Pancreas (tissue), 10 donors: ENCODE data around the gene UIMC1. TPM values are rescaled to one million over a fixed set of nuclear protein-coding genes. Genes with fewer than 3 reads are reported as not detected.

ENCODE experiments used
- ATAC-seq, 4 donors: fragments of 200-7000 bp; cut with Tn5 transposase; one replicate each; pipeline versions ENCODE4 v1.8.0 to v1.9.1; 2020; ENCODE audit warnings: mild to moderate bottlenecking in 4 of 4, moderate library complexity in 4 of 4
- DNase-seq, 6 donors: peaks; one replicate each; pipeline ENCODE4 v3.0.0-alpha.2; 2020
- FAIRE-seq: peaks from 2 replicates; lab custom pipeline; 2012; peaks lifted over from hg19 to GRCh38; lab: Jason Lieb, UNC
- H3K27ac ChIP-seq, 4 donors: fragments of 200-600 bp; sonication (generic); 1 replicate in 3 of 4; 2 replicates in 1 of 4; pipeline versions ENCODE4 v1.5.0 to v1.8.0; 2020
- H3K27me3 ChIP-seq, 4 donors: fragments of 200-600 bp; one replicate each; pipeline ENCODE4 v1.8.0; 2021
- H3K36me3 ChIP-seq, 3 donors: fragments of 200-600 bp; sonication (generic) in 1 of 3; one replicate each; pipeline versions ENCODE4 v1.5.0 to v1.8.0; 2020 to 2021
- H3K4me1 ChIP-seq, 3 donors: fragments of 200-600 bp; one replicate each; pipeline ENCODE4 v1.8.0; 2021
- H3K4me3 ChIP-seq, 4 donors: fragments of 200-600 bp; sonication (generic) in 2 of 4; one replicate each; pipeline versions ENCODE4 v1.5.0 to v1.8.0; 2020 to 2021
- H3K9me3 ChIP-seq, 4 donors: fragments of 200-600 bp; one replicate each; pipeline ENCODE4 v1.8.0; 2021
- WGBS, 2 donors: extraction: QIAGEN DNeasy Blood & Tissue Kit; methylation state at CpG; one replicate each; pipeline ENCODE4 v1.1.7; 2013; 5-methylcytosine and 5-hydroxymethylcytosine counted together
- intact Hi-C, 3 donors: fragments of 100-400 bp; cut with DNase I; formaldehyde crosslinking; loops; one replicate each; pipeline versions ENCODE4 v1.11.1 to v1.14.2; 2022
- polyA plus RNA-seq, 2 donors: library from polyadenylated mRNA; stranded (reverse); fragments of 200-250 nt; gene quantifications; one replicate each; pipeline ENCODE4 v1.2.3, GENCODE V29; 2013
- total RNA-seq, 6 donors: library from RNA; stranded (reverse); fragmentation: NEBNext Ultra II Directional in 4 of 6; extraction: Animal tissue kit (Norgen Biotek cat#: 25700) in 4 of 6; gene quantifications; one replicate each; pipeline versions ENCODE4 v1.2.1 to v1.2.4, GENCODE V29; 2021 to 2023
- TF ChIP-seq, protein P1 (sequence below), 4 donors: fragments of 200-600 bp; sonication (generic) in 3 of 4; IDR thresholded peaks; one replicate each; pipeline versions ENCODE4 v1.5.0 to v1.8.0; 2021; ENCODE audit warnings: antibody characterized with exemption in 4 of 4
- donor health status: healthy with polysubstance abuse.
- donor health status: DM: no; HTN: no; CAD: no; lungs with moderate emphysema.
- donor health status: DM: no; HTN: no; CAD: no.
- donor health status: control.
- donor health status: control.
- donor health status: Bipolar disorder and iron deficiency.
- donor health status: DM: yes; HTN: yes; CAD: no.
- donor health status: DM: no; HTN: no; CAD: no.
- donor health status: DM: no; HTN: no; CAD: no.
- donor health status: DM: yes; HTN: yes; CAD: no.

The UIMC1 gene
- total and polyA plus RNA-seq, 8 donors, result 19.9 to 29.5 (median 23.0) TPM

DNA sequence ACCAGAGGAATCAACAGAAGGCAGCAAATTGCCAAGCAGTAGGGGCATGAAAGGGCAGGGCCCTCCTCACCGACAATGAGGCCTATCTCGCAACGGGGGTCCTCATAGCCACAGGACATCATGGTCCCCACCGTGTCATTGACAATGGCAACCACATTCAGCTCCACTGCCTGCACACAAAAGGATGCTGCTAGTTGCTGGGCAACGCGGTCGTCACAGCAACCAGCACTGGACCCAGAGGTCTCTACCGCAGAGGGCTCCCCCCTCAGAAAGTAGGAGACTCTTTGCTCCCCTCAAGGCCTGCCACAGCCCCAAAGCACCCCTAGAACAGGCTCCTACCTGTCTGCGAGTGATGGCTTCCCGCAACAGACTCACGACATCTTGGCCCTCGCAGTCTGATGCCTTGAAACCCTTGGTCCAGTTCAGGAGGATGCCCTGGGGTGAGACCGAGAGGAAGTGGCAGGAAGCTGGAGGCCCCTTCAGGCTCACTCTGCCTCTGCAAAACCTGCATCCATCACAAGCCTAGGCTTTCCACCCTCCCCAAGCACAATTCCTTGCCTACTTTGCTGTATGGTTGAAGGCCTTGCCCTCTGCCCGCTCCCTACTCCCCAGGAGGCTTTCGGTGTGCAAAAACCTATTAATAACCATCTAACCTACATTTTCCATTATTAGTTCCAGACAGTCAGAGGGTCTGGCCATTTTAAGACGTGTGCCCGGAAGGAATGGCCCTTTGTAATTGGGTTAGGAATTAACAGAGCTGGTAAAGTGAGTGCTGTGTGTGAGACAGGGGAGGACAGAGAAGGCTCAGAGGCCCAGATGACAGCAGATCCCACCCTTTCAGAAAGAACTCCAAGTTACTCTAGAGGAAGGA lies 122.6 kb downstream of the UIMC1 start:
- TF ChIP-seq, protein P1, sequence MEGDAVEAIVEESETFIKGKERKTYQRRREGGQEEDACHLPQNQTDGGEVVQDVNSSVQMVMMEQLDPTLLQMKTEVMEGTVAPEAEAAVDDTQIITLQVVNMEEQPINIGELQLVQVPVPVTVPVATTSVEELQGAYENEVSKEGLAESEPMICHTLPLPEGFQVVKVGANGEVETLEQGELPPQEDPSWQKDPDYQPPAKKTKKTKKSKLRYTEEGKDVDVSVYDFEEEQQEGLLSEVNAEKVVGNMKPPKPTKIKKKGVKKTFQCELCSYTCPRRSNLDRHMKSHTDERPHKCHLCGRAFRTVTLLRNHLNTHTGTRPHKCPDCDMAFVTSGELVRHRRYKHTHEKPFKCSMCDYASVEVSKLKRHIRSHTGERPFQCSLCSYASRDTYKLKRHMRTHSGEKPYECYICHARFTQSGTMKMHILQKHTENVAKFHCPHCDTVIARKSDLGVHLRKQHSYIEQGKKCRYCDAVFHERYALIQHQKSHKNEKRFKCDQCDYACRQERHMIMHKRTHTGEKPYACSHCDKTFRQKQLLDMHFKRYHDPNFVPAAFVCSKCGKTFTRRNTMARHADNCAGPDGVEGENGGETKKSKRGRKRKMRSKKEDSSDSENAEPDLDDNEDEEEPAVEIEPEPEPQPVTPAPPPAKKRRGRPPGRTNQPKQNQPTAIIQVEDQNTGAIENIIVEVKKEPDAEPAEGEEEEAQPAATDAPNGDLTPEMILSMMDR (IDR thresholded peaks at IDR 0.05), result no peak
- H3K4me3 ChIP-seq, result no peak overlapping the region
- no peaks in the 10 kb centered on the region for H3K4me1 ChIP-seq
- intact Hi-C loops, result no loop called here
- WGBS, 2 donors, result 79 to 85% methylated on average over 17 of the region's 17 CpGs
- H3K27me3 ChIP-seq, result no peaks in the 10 kb centered on the region
- DNase-seq (no peak), FAIRE-seq (no peak), ATAC-seq (no peak)
- no peaks in the 10 kb centered on the region for H3K9me3 ChIP-seq
- no peaks in the 10 kb centered on the region for H3K36me3 ChIP-seq
- H3K27ac ChIP-seq, result no peak overlapping the region

DNA sequence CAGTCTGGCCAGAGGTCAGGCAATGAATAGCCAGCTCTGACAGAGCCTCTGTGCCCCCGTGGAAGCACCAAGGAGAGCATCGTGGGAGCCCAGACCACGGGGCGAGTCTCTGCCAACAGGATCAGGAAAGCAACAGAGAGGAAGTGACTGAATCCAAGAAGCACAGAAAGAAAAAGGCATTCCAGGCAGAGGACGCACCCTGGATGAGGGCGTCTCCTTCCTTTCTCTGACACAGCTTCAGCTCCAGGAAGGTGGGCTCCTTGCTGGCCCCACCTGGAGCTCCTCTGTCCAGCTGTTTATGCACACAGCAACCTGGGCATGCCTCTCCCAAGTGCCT lies 124.0 kb downstream of the UIMC1 start:
- intact Hi-C loops, result no loop called here
- 54 to 56% methylated on average over 6 of the region's 6 CpGs for WGBS, 2 donors
- no peak for ATAC-seq
- H3K27me3 ChIP-seq, result no peaks in the 10 kb centered on the region
- no peaks in the 10 kb centered on the region for H3K36me3 ChIP-seq
- H3K4me1 ChIP-seq, result no peaks in the 10 kb centered on the region
- no peak overlapping the region for H3K27ac ChIP-seq
- DNase-seq, result no peak
- H3K4me3 ChIP-seq, result no peak overlapping the region
- no peak for FAIRE-seq
- no peaks in the 10 kb centered on the region for H3K9me3 ChIP-seq
- TF ChIP-seq, protein P1 (IDR thresholded peaks at IDR 0.05), result no peak

DNA sequence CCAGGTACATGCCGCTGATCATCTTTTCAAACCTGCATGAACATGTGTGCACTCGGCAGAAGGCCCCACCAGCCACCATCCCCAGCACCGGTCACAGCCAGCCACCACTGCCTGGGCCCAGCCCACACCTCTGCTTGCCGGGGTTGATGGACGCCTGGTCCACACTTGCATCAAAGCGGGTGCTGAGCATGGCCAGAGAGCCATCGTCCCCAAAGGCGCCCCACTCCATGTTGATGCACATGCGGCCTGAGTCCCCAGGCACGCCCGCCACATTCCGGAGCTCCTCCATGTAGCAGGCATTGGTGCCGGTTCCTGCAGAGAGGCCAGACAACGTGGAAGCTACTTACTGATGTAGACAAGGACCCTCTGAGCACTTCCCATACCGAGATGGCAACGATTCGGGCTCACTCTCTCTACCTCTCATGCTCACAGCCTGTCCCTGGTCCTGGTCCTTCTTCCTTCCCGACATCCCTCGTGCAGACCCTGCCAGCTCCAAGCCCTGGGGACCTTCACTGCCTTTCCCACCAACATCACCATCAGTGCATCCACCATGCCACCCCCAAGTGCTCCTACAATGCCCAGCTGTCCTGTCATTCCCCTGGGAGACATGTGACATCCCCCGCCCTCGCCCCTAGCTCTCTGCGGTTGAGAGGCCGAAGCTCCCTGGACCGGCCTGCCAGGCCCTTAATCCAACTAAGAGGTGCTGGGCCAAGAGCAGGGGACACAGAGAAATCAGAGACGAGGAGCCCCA lies 124.6 kb downstream of the UIMC1 start:
- H3K27me3 ChIP-seq, result no peaks in the 10 kb centered on the region
- intact Hi-C loops, result no loop called here
- TF ChIP-seq, protein P1 (IDR thresholded peaks at IDR 0.05), result no peak
- no peaks in the 10 kb centered on the region for H3K36me3 ChIP-seq
- FAIRE-seq (no peak), DNase-seq (peak in 2 of 6 donors; percentile 51 to 64), ATAC-seq (no peak)
- H3K4me3 ChIP-seq, result no peak overlapping the region
- no peaks in the 10 kb centered on the region for H3K4me1 ChIP-seq
- WGBS, 2 donors, result 76 to 82% methylated on average over 25 of the region's 25 CpGs
- no peak overlapping the region for H3K27ac ChIP-seq
- no peaks in the 10 kb centered on the region for H3K9me3 ChIP-seq

DNA sequence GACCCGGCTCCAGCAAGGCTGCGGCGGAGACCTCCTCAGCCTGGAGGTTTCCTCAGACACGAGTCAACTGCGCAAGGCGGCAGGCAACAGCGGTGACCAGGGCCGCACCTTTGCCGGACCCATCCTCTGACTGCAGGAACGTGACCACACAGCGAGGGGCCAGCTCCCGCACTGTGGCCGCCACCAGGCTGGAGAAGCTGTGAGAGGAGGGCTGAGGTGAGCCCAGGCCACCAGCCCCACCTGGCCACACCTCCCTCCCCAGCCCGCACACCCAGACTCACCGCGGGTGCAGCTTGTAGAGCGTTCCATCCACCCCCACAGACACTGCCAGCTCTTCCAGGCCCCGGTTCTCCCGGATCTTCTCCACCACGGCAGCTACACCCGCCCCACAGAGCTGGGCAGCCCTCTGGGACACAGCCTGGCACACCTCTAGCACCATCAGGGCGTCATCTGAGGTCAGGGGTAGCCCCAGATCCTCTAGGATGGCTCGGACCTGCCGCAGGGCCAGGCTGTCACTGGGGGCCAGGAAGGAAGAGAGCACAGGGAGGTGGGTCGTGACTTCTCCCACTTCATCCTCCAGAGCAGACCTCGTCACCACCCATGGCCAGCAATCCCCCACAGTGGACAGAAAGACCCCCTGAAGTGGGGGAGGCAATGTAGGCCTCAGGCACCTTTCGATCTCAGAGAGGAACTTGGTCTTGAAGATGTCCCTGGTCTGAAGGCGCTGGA lies 125.4 kb downstream of the UIMC1 start:
- Histone ChIP-seq H3K27me3 (no peaks in the 10 kb centered on the region), H3K4me3 (no peak overlapping the region), H3K27ac (no peak overlapping the region), H3K4me1 (no peaks in the 10 kb centered on the region), H3K36me3 (no peaks in the 10 kb centered on the region), H3K9me3 (no peaks in the 10 kb centered on the region)
- DNase-seq, result peak in 1 of 6 donors; percentile 61
- ATAC-seq, result no peak
- TF ChIP-seq, protein P1 (IDR thresholded peaks at IDR 0.05), result no peak
- no peak for FAIRE-seq
- intact Hi-C loops, result no loop called here
- 80 to 88% methylated on average over 28 of the region's 28 CpGs for WGBS, 2 donors
